Stimulated activated CD8-positive, alpha-beta memory T cell treated with anti-CD3 and anti-CD28 coated beads, Interleukin-7, amount 100 ng/mL, for 1 hour (primary cell): ENCODE data around the gene MGAT5B.
"Not testable (repeated sequence)": the region's sequence is repeated elsewhere in the genome, so short reads cannot be mapped to it uniquely, and the experiment has no call there.

Experiments used
- DNase-seq, 2 donors: peaks; one replicate each; pipeline ENCODE4 v3.0.0-alpha.2; 2020; ENCODE audit warnings: low read depth in 2 of 2

The MGAT5B gene

GRCh38 chr17:76978050-76978449 lies 109.8 kb downstream of the MGAT5B start:
- DNase-seq, result not testable (repeated sequence)

- DNase-seq, result no peak
These were observed 113.5 kb downstream of the MGAT5B start for GRCh38 chr17:76981545-76982295.

- DNase-seq, result no peak
These were observed 114.3 kb downstream of the MGAT5B start for GRCh38 chr17:76982408-76983074.

- DNase-seq, result no peak
These were observed 115.0 kb downstream of the MGAT5B start for GRCh38 chr17:76983075-76983775.

DNA sequence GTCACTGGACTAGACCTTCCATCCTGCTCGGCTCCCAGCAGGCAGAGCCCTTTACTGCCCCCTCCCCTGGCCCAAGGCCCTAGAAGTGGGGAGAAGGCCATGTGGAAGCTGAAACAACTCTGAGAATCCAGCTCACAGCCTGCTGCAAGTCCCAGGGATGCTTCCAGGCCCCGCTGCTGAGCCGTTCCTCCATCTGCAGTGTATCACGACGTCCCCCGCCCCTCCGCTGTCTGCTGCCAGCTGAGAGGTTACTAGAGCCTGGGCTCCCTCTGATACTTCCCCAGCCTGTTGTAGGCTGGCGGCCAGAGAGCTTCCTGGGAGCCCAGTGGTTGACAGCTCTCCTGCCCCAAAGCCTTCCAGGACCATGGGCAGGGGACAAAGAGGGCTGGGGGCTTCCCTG lies 118.2 kb downstream of the MGAT5B start:
- DNase-seq, result no peak

- DNase-seq, result no peak
These were observed 119.4 kb downstream of the MGAT5B start for GRCh38 chr17:76987486-76988093.

DNA sequence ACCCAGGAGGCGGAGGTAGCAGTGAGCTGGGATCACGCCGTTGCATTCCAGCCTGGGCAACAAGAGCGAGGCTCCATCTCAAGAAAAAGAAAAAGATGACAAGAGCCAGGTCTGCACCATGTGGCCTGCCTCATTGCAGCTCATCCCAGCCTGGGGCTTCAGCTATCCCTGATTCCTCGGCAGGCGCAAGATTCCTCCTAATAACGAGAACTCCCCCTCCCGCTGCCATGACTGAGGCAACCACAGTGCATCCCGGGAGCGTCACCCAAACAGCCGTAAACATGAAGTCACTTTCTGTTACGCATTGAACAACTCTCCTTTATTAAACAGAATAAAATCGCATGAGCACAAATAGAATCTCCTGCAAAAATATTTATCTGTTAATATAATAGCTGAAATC lies 120.6 kb downstream of the MGAT5B start:
- DNase-seq, result no peak

DNA sequence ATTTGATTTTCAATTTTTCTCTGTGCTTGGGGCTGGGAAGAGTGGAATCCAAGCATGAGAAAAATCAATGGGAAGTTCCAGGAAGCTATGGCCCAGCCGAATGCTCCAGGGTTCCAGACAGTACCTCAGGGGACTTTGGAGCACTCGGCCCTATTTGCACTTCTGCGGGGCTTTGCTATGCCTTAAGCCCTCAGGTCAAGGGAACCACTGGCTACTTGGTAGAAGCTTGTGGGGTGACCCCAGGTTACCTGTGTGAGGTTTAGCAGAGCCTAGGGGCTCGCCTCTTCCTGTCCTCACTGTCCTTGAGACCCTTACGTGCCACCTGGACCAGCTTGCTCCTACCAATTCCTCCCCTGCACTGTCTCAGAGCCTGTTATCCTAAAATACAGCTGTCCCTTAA lies 121.3 kb downstream of the MGAT5B start:
- no peak for DNase-seq

- no peak for DNase-seq
These were observed 124.7 kb downstream of the MGAT5B start for GRCh38 chr17:76992891-76993290.

DNA sequence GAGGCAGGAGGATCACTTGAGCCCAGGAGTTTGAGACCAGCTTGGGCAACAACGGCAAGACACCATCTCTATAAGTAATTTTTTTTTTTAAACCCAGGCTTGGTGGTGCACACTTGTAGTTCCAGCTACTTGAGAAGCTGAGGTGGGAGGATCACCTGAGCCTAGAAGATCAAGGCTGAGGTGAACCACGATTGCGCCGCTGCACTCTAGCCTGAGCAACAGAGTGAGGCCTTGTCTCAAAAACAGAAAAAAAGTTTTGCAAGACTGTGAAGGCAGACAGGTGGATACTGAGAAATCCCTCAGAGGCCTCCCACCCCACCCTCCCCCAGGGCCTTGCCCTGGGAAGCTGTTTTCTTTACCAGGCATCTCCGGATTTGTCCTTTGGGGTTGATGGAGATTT lies 125.4 kb downstream of the MGAT5B start:
- DNase-seq, result no peak

- DNase-seq, result no peak
These were observed 126.0 kb downstream of the MGAT5B start for GRCh38 chr17:76994237-76994637.

- no peak for DNase-seq
These were observed 127.3 kb downstream of the MGAT5B start for GRCh38 chr17:76995387-76996105.

- no peak for DNase-seq
These were observed 128.8 kb downstream of the MGAT5B start for GRCh38 chr17:76996741-76997694.

GRCh38 chr17:76997981-76998531 lies 129.9 kb downstream of the MGAT5B start:
- DNase-seq, result peak; percentile 12 to 15

DNA sequence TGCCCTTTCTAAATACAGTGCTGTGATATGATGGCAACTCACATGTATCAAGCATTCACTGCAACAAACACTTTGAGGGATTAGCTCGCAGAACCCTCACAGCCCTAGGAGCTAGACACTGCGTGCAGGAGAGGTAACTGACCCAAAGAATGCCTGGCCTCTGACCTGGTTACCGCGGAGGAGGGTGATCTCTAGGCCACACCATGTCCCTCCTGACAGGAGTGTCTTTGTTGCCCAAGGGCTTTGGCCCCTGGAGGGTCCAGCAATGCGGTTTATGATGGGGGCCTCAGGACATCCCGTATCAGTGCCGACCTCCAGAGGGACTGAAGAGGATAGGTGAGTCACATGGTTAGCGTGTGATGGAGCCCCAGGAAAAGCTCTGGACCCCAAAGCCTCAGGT lies 130.6 kb downstream of the MGAT5B start:
- no peak for DNase-seq
